Cardiac muscle cell (in vitro differentiated cells and primary cell): Measurements from ENCODE around the gene MFSD12. TPM values are rescaled to one million over a fixed set of nuclear protein-coding genes. Genes with fewer than 3 reads are reported as not detected.

ENCODE experiments used
- DNase-seq, 2 donors: peaks; one replicate each; pipeline versions ENCODE4 v3.0.0 to v3.0.0-alpha.2; 2010 to 2017; ENCODE audit warnings: low read depth in 1 of 2, low spot score in 1 of 2
- H3K27ac ChIP-seq: fragments of 200-600 bp; sonication (generic); 2 replicates; pipeline ENCODE4 v1.5.1; 2016
- H3K27me3 ChIP-seq: fragments of 200-600 bp; sonication (generic); 2 replicates; pipeline ENCODE4 v1.6.0; 2016; ENCODE audit warnings: control low read depth
- H3K36me3 ChIP-seq: fragments of 200-600 bp; sonication (generic); 2 replicates; pipeline ENCODE4 v1.5.1; 2016; ENCODE audit warnings: control low read depth
- H3K4me1 ChIP-seq: fragments of 200-600 bp; sonication (generic); 2 replicates; pipeline ENCODE4 v1.8.1; 2017; ENCODE audit warnings: low read depth, mild to moderate bottlenecking, mixed run types
- H3K4me3 ChIP-seq: fragments of 200-600 bp; sonication (generic); 2 replicates; pipeline ENCODE4 v1.5.1; 2016; ENCODE audit warnings: mild to moderate bottlenecking
- H3K9me3 ChIP-seq: fragments of 200-600 bp; sonication (generic); 2 replicates; pipeline ENCODE4 v1.5.1; 2017; ENCODE audit warnings: low read depth, mild to moderate bottlenecking, control low read depth
- CTCF ChIP-seq: IDR thresholded peaks from 2 replicates; pipeline ENCODE4 v1.5.1; 2012; ENCODE audit warnings: low read depth, mild to moderate bottlenecking, low read length
- polyA plus RNA-seq: library from polyadenylated mRNA; unstranded; fragments of >200 nt; fragmentation: Nextera tagmentation; extraction: Ambion mirVana; gene quantifications from 2 replicates; pipeline ENCODE4 v1.2.1, GENCODE V29; 2016
- total RNA-seq: library from RNA; depleted of rRNA; stranded (reverse); fragments of >200 nt; gene quantifications from 2 replicates; pipeline ENCODE4 v1.2.3, GENCODE V29; 2016

Gene MFSD12
- total and polyA plus RNA-seq, 2 experiments from 2014 or later: 71.8 to 89.0 TPM

- TF ChIP-seq CTCF: no peak
- H3K4me1 ChIP-seq: no peaks in the 10 kb centered on the region
- no peak overlapping the region for H3K27ac ChIP-seq
- H3K36me3 ChIP-seq: peaks cover 4% of the 10 kb centered on the region
- DNase-seq: no peak
- H3K9me3 ChIP-seq: no peaks in the 10 kb centered on the region
- no peaks in the 10 kb centered on the region for H3K27me3 ChIP-seq
- H3K4me3 ChIP-seq: no peak overlapping the region
Measured at GRCh38 chr19:3518659-3519058, 38.7 kb downstream of the MFSD12 start.

- no peak for DNase-seq
- no peak for TF ChIP-seq CTCF
- Histone ChIP-seq H3K36me3 (no peaks in the 10 kb centered on the region), H3K27me3 (no peaks in the 10 kb centered on the region), H3K4me3 (no peak overlapping the region), H3K4me1 (no peaks in the 10 kb centered on the region), H3K9me3 (no peaks in the 10 kb centered on the region), H3K27ac (no peak overlapping the region)
Measured at GRCh38 chr19:3518255-3518654, 39.1 kb downstream of the MFSD12 start.

GRCh38 chr19:3517638-3518037 is 39.7 kb downstream of the MFSD12 start:
- no peak overlapping the region for H3K4me3 ChIP-seq
- no peaks in the 10 kb centered on the region for H3K27me3 ChIP-seq
- no peak for DNase-seq
- TF ChIP-seq CTCF: no peak
- no peaks in the 10 kb centered on the region for H3K9me3 ChIP-seq
- no peaks in the 10 kb centered on the region for H3K36me3 ChIP-seq
- no peak overlapping the region for H3K27ac ChIP-seq
- H3K4me1 ChIP-seq: no peaks in the 10 kb centered on the region

GRCh38 chr19:3516675-3517207 is 40.6 kb downstream of the MFSD12 start:
- H3K27ac ChIP-seq: no peak overlapping the region
- no peak for DNase-seq
- H3K4me3 ChIP-seq: no peak overlapping the region
- H3K4me1 ChIP-seq: no peaks in the 10 kb centered on the region
- H3K27me3 ChIP-seq: no peaks in the 10 kb centered on the region
- no peaks in the 10 kb centered on the region for H3K9me3 ChIP-seq
- H3K36me3 ChIP-seq: no peaks in the 10 kb centered on the region
- no peak for TF ChIP-seq CTCF

- Histone ChIP-seq H3K36me3 (no peaks in the 10 kb centered on the region), H3K4me1 (no peaks in the 10 kb centered on the region), H3K27me3 (no peaks in the 10 kb centered on the region), H3K9me3 (no peaks in the 10 kb centered on the region), H3K4me3 (no peak overlapping the region), H3K27ac (no peak overlapping the region)
- DNase-seq: no peak
- no peak for TF ChIP-seq CTCF
Measured at GRCh38 chr19:3515891-3516422, 41.4 kb downstream of the MFSD12 start.
